ENCODE measurements around the gene PPIP5K2. TPM values are rescaled to one million over a fixed set of nuclear protein-coding genes. Genes with fewer than 3 reads are reported as not detected.

PPIP5K2 gene
- total RNA-seq, 6 experiments from 2014 or later, result 19.4 to 30.6 (median 26.3) TPM

DNA sequence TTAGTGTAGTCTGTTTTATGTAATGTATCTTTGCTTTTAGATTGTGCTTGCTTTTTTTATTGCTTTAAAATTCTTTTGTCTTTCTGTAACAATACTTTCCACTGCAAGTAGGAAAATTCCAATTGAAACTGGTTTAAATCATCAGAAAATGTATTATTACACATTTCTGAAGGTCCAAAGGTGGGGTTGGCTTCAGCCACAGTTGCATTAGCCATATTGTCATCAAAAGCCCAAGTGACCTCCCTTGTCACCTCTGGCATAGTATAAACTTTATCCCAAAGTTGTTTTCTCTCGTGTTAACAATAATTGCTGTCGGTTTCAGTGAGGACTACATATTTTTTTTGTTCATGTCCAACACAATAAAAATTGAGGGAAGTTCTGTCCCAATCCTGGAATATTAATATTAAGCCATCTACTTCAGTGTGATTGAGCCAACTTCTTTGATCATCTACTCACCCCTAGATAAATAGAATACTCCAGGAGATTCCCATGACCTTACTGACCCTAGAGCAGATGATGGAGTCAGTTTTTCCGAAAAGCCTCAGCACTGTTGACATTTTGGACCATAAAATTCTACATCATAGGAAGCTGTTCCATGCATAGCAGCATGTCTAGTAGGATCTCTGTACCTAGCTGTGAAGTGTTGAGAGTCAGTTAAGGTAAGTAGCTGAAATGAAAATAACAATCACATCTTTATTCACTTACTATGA lies 86.0 kb downstream of the PPIP5K2 start:
- H3K4me1 ChIP-seq, result no peaks in the 10 kb centered on the region
- TF ChIP-seq POLR2A (IDR thresholded peaks at IDR 0.05), result no peak
- TF ChIP-seq, protein P1, sequence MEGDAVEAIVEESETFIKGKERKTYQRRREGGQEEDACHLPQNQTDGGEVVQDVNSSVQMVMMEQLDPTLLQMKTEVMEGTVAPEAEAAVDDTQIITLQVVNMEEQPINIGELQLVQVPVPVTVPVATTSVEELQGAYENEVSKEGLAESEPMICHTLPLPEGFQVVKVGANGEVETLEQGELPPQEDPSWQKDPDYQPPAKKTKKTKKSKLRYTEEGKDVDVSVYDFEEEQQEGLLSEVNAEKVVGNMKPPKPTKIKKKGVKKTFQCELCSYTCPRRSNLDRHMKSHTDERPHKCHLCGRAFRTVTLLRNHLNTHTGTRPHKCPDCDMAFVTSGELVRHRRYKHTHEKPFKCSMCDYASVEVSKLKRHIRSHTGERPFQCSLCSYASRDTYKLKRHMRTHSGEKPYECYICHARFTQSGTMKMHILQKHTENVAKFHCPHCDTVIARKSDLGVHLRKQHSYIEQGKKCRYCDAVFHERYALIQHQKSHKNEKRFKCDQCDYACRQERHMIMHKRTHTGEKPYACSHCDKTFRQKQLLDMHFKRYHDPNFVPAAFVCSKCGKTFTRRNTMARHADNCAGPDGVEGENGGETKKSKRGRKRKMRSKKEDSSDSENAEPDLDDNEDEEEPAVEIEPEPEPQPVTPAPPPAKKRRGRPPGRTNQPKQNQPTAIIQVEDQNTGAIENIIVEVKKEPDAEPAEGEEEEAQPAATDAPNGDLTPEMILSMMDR (IDR thresholded peaks at IDR 0.05), result no peak
- 94% methylated on average over 3 of the region's 3 CpGs for WGBS (ENCODE audit: insufficient coverage, low coverage, low lambda C conversion rate, missing lambda C conversion rate)
- H3K27ac ChIP-seq, result no peak overlapping the region
- no peak overlapping the region for H3K4me3 ChIP-seq
- intact Hi-C loops (cut with DNase I), result no loop called here
- H3K9me3 ChIP-seq, result no peaks in the 10 kb centered on the region
- no peak for ATAC-seq
- DNase-seq, result no peak
- no peaks in the 10 kb centered on the region for H3K27me3 ChIP-seq
- peaks cover 0 to 3% (median 0%) of the 10 kb centered on the region in 4 donors for H3K36me3 ChIP-seq

DNA sequence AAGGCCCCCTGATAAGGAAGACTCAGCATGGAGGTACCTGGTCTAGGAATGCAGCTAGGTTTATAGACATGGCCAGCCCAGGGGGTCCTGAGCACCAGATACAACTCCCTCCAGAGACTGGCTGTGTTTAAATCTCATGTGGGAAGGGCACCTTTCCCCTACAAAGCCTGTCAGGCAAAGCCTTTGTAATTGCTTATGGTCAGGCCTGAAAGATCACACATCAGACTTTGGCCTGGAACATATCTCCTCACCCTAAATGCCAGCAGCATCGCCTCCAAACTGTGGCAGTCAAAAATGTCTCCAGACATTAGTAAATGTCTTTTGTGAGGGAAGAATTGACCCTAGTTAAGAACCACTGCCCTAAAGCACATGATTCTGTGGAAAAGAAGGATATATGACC lies 86.9 kb downstream of the PPIP5K2 start:
- Histone ChIP-seq H3K4me3 (no peak overlapping the region), H3K27ac (no peak overlapping the region), H3K27me3 (no peaks in the 10 kb centered on the region), H3K36me3 (no peaks in the 10 kb centered on the region), H3K4me1 (no peaks in the 10 kb centered on the region), H3K9me3 (no peaks in the 10 kb centered on the region)
- TF ChIP-seq, protein P1 (IDR thresholded peaks at IDR 0.05), result no peak
- no peak for TF ChIP-seq POLR2A (IDR thresholded peaks at IDR 0.05)
- DNase-seq (no peak), ATAC-seq (no peak)
- WGBS (ENCODE audit: insufficient coverage, low coverage, low lambda C conversion rate, missing lambda C conversion rate), result 100% methylated on average over 1 of the region's 1 CpG
- intact Hi-C loops (cut with DNase I), result no loop called here

- ATAC-seq, result peak in 2 of 4 donors; percentile 38 to 56
- TF ChIP-seq, protein P1 (IDR thresholded peaks at IDR 0.05), result no peak
- TF ChIP-seq POLR2A (IDR thresholded peaks at IDR 0.05), result no peak
- intact Hi-C loops (cut with DNase I), result no loop called here
- H3K4me3 ChIP-seq, result no peak overlapping the region
- DNase-seq, result no peak
- no peaks in the 10 kb centered on the region for H3K36me3 ChIP-seq
- peak overlapping the region in 1 of 3 donors; percentile 1 for H3K27ac ChIP-seq
- no peaks in the 10 kb centered on the region for H3K27me3 ChIP-seq
- no peaks in the 10 kb centered on the region for H3K9me3 ChIP-seq
- H3K4me1 ChIP-seq, result no peaks in the 10 kb centered on the region
These were observed 87.6 kb downstream of the PPIP5K2 start for GRCh38 chr5:103207653-103208052.

DNA sequence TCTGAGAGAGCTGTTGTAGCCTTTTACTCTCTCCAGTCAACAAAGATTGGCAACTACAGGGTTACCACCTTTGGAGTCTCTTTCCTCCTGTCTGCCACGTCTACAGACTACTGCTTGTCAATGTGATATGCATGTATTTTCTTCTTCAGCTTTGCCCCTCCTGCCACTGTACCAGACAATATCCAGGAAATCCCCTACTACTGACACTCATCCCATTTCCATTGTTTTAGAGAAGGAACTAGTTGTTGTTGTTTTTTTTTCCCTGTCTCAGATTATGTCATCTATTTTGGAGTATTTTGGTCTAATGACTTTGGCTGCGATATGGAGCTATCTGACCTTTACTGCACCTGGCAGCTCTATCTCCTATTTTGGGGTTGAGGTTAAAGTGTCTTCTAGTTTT lies 88.4 kb downstream of the PPIP5K2 start:
- no peaks in the 10 kb centered on the region for H3K9me3 ChIP-seq
- no peaks in the 10 kb centered on the region for H3K36me3 ChIP-seq
- peak in 3 of 4 donors; percentile 32 to 74 (median 58) for ATAC-seq
- H3K27ac ChIP-seq, result peak overlapping the region in 1 of 3 donors; percentile 1
- intact Hi-C loops (cut with DNase I), result no loop called here
- no peaks in the 10 kb centered on the region for H3K27me3 ChIP-seq
- no peak for TF ChIP-seq POLR2A (IDR thresholded peaks at IDR 0.05)
- TF ChIP-seq, protein P1 (IDR thresholded peaks at IDR 0.05), result no peak
- DNase-seq, result no peak
- H3K4me3 ChIP-seq, result no peak overlapping the region
- no peaks in the 10 kb centered on the region for H3K4me1 ChIP-seq
- 34% methylated on average over 2 of the region's 2 CpGs for WGBS (ENCODE audit: insufficient coverage, low coverage, low lambda C conversion rate, missing lambda C conversion rate)

- Histone ChIP-seq H3K27ac (no peak overlapping the region), H3K4me3 (no peak overlapping the region), H3K4me1 (no peaks in the 10 kb centered on the region), H3K36me3 (no peaks in the 10 kb centered on the region), H3K9me3 (no peaks in the 10 kb centered on the region), H3K27me3 (no peaks in the 10 kb centered on the region)
- DNase-seq (no peak), ATAC-seq (no peak)
- intact Hi-C loops (cut with DNase I), result no loop called here
- no peak for TF ChIP-seq POLR2A (IDR thresholded peaks at IDR 0.05)
- TF ChIP-seq, protein P1 (IDR thresholded peaks at IDR 0.05), result no peak
These were observed 89.0 kb downstream of the PPIP5K2 start for GRCh38 chr5:103209065-103209464.

Data from right lobe of liver (tissue), 6 donors.